CD14-positive monocyte (primary cell): Measurements from ENCODE around the gene GLI3. TPM values are rescaled to one million over a fixed set of nuclear protein-coding genes. Genes with fewer than 3 reads are reported as not detected.

Experiments
- DNase-seq, 3 donors: peaks; one replicate each; pipeline ENCODE4 v3.0.0-alpha.2; 2011 to 2022
- H2AFZ ChIP-seq: 2 replicates; pipeline ENCODE4 v1.6.0; 2012; ENCODE audit warnings: mild to moderate bottlenecking, low read depth, low read length, inconsistent platforms; ENCODE audit not compliant: insufficient read depth, poor library complexity, severe bottlenecking
- H3K27ac ChIP-seq, 2 donors: 1 replicate in 1 of 2; 2 replicates in 1 of 2; pipeline ENCODE4 v1.5.1; 2012 to 2013; ENCODE audit warnings: low read length in 2 of 2, control low read depth in 1 of 2, inconsistent platforms in 1 of 2, low read depth in 1 of 2, mild to moderate bottlenecking in 1 of 2
- H3K27me3 ChIP-seq, 2 donors: one replicate each; pipeline versions ENCODE4 v1.6.0 to v1.6.1; 2011 to 2013; ENCODE audit warnings: low read length in 2 of 2; ENCODE audit not compliant: control insufficient read depth in 2 of 2, insufficient read depth in 2 of 2
- H3K36me3 ChIP-seq, 2 donors: replicated peaks in 1 of 2; 1 replicate in 1 of 2; 2 replicates in 1 of 2; pipeline versions ENCODE4 v1.5.1 to v1.6.1; 2012 to 2013; ENCODE audit warnings: low read length in 2 of 2, control low read depth in 1 of 2, inconsistent platforms in 1 of 2, mild to moderate bottlenecking in 1 of 2; ENCODE audit not compliant: insufficient read depth in 2 of 2, control insufficient read depth in 1 of 2
- H3K4me1 ChIP-seq, 2 donors: 1 replicate in 1 of 2; 2 replicates in 1 of 2; pipeline versions ENCODE4 v1.5.1 to v1.6.1; 2012 to 2013; ENCODE audit warnings: low read length in 2 of 2, control low read depth in 1 of 2, inconsistent platforms in 1 of 2, mild to moderate bottlenecking in 1 of 2, moderate library complexity in 1 of 2; ENCODE audit not compliant: insufficient read depth in 2 of 2, control insufficient read depth in 1 of 2
- H3K4me2 ChIP-seq: replicated peaks from 2 replicates; pipeline ENCODE3; 2012; ENCODE audit warnings: low read length, moderate library complexity, mild to moderate bottlenecking; ENCODE audit not compliant: poor library complexity, severe bottlenecking; ENCODE audit errors: extremely low read depth
- H3K4me3 ChIP-seq, 3 experiments: fragments of 200-600 bp in 1 of 3; sonication (generic) in 1 of 3; replicated peaks in 1 of 3; 1 replicate in 2 of 3; 2 replicates in 1 of 3; pipeline ENCODE4 v1.5.1; 2011 to 2013; ENCODE audit warnings: low read length in 3 of 3, mild to moderate bottlenecking in 3 of 3, control low read depth in 2 of 3, low read depth in 2 of 3, inconsistent platforms in 1 of 3, moderate library complexity in 1 of 3
- H3K79me2 ChIP-seq: 2 replicates; pipeline ENCODE4 v1.6.0; 2012; ENCODE audit warnings: mild to moderate bottlenecking, control low read depth, inconsistent platforms, low read length, moderate library complexity; ENCODE audit not compliant: insufficient read depth
- H3K9ac ChIP-seq: 2 replicates; pipeline ENCODE4 v1.6.0; 2017; ENCODE audit warnings: low read length, mild to moderate bottlenecking; ENCODE audit not compliant: insufficient read depth, poor library complexity, severe bottlenecking
- H3K9me3 ChIP-seq, 2 donors: replicated peaks in 1 of 2; 1 replicate in 1 of 2; 2 replicates in 1 of 2; pipeline versions ENCODE4 v1.5.1 to v1.6.1; 2012 to 2013; ENCODE audit warnings: low read length in 2 of 2, control low read depth in 1 of 2; ENCODE audit not compliant: control insufficient read depth in 1 of 2, insufficient read depth in 1 of 2
- H4K20me1 ChIP-seq: 2 replicates; pipeline ENCODE4 v1.6.0; 2012; ENCODE audit warnings: mild to moderate bottlenecking, low read length, control low read depth, moderate library complexity; ENCODE audit not compliant: insufficient read depth
- H3K27ac Mint-ChIP-seq, 7 donors: one replicate each; pipeline ENCODE4 v1.8.0; 2020; ENCODE audit warnings: mild to moderate bottlenecking in 7 of 7, mixed read lengths in 7 of 7, moderate library complexity in 6 of 7, inconsistent platforms in 2 of 7
- H3K27me3 Mint-ChIP-seq, 3 donors: one replicate each; pipeline ENCODE4 v1.8.0; 2021 to 2022; ENCODE audit warnings: low read depth in 3 of 3, mild to moderate bottlenecking in 3 of 3, mixed read lengths in 3 of 3, moderate library complexity in 3 of 3, inconsistent platforms in 1 of 3
- H3K36me3 Mint-ChIP-seq, 2 donors: one replicate each; pipeline ENCODE4 v1.8.0; 2020; ENCODE audit warnings: mixed read lengths in 2 of 2, inconsistent platforms in 1 of 2, mild to moderate bottlenecking in 1 of 2
- H3K4me1 Mint-ChIP-seq: one replicate; pipeline ENCODE4 v1.8.0; 2020; ENCODE audit warnings: mild to moderate bottlenecking, mixed read lengths
- H3K4me3 Mint-ChIP-seq, 2 donors: one replicate each; pipeline ENCODE4 v1.8.0; 2020; ENCODE audit warnings: mild to moderate bottlenecking in 2 of 2, mixed read lengths in 2 of 2, moderate library complexity in 1 of 2
- H3K9me3 Mint-ChIP-seq, 7 donors: one replicate each; pipeline ENCODE4 v1.8.0; 2020 to 2022; ENCODE audit warnings: mixed read lengths in 7 of 7, mild to moderate bottlenecking in 6 of 7, moderate library complexity in 6 of 7, inconsistent platforms in 2 of 7
- CTCF ChIP-seq: fragments of 200-600 bp; IDR thresholded peaks from one replicate; pipeline ENCODE4 v1.8.0; 2022; ENCODE audit warnings: antibody characterized with exemption, mild to moderate bottlenecking
- WGBS: methylation state at CpG from one replicate; pipeline ENCODE4 v1.1.5; 2013; ENCODE audit warnings: missing lambda C conversion rate; ENCODE audit not compliant: insufficient coverage; 5-methylcytosine and 5-hydroxymethylcytosine counted together
- intact Hi-C, 2 donors: fragments of 100-400 bp; cut with micrococcal nuclease; formaldehyde crosslinking; loops; one replicate each; pipeline versions ENCODE4 v1.15.0 to v1.15.1; 2023
- polyA plus RNA-seq, 3 donors: library from polyadenylated mRNA; depleted of rRNA in 1 of 3; unstranded in 2 of 3; stranded (reverse) in 1 of 3; fragments of 300-500 nt in 2 of 3; fragments of >200 nt in 1 of 3; fragmentation: Illumina TruSeq in 2 of 3; gene quantifications; 1 replicate in 2 of 3; 2 replicates in 1 of 3; pipeline ENCODE4 v1.2.3, GENCODE V29; 2012 to 2021

GLI3 gene
- polyA plus RNA-seq, 3 donors = not detected

- no peaks in the 10 kb centered on the region for H3K4me1 Mint-ChIP-seq
- Histone ChIP-seq H3K4me1 (no peaks in the 10 kb centered on the region), H3K4me2 (no peak overlapping the region), H3K9me3 (no peaks in the 10 kb centered on the region), H3K27ac (no peak overlapping the region), H3K9ac (no peak overlapping the region), H3K79me2 (no peaks in the 10 kb centered on the region), H4K20me1 (no peaks in the 10 kb centered on the region), H3K27me3 (peaks cover 0 to 2% of the 10 kb centered on the region in 2 donors), H3K4me3 (no peak overlapping the region), H2AFZ (no peak overlapping the region), H3K36me3 (no peaks in the 10 kb centered on the region)
- no peak overlapping the region for H3K4me3 Mint-ChIP-seq
- H3K27ac Mint-ChIP-seq = no peak overlapping the region
- no peaks in the 10 kb centered on the region for H3K36me3 Mint-ChIP-seq
- DNase-seq = no peak
- H3K27me3 Mint-ChIP-seq = peaks cover 0 to 1% (median 0%) of the 10 kb centered on the region in 3 donors
- no peak for TF ChIP-seq CTCF
- H3K9me3 Mint-ChIP-seq = no peaks in the 10 kb centered on the region
- intact Hi-C loops = no loop called here
These were observed 203.5 kb downstream of the GLI3 start for GRCh38 chr7:42033480-42033879.

GRCh38 chr7:42029405-42029804, 207.6 kb downstream of the GLI3 start:
- 50% methylated on average over 2 of the region's 6 CpGs for WGBS
- H3K27ac ChIP-seq = no peak overlapping the region
- no peaks in the 10 kb centered on the region for H4K20me1 ChIP-seq
- H3K36me3 ChIP-seq = no peaks in the 10 kb centered on the region
- no peak overlapping the region for H3K4me2 ChIP-seq
- H3K27me3 Mint-ChIP-seq = peaks cover 0 to 1% (median 0%) of the 10 kb centered on the region in 3 donors
- no peak overlapping the region for H3K4me3 Mint-ChIP-seq
- H3K9me3 ChIP-seq = no peaks in the 10 kb centered on the region
- H3K79me2 ChIP-seq = no peaks in the 10 kb centered on the region
- no peak overlapping the region for H3K4me3 ChIP-seq
- no peak overlapping the region for H3K9ac ChIP-seq
- no peaks in the 10 kb centered on the region for H3K9me3 Mint-ChIP-seq
- no peak overlapping the region for H3K27ac Mint-ChIP-seq
- intact Hi-C loops = no loop called here
- H3K4me1 Mint-ChIP-seq = no peaks in the 10 kb centered on the region
- no peaks in the 10 kb centered on the region for H3K36me3 Mint-ChIP-seq
- no peak overlapping the region for H2AFZ ChIP-seq
- TF ChIP-seq CTCF = no peak
- no peaks in the 10 kb centered on the region for H3K4me1 ChIP-seq
- no peak for DNase-seq
- H3K27me3 ChIP-seq = no peaks in the 10 kb centered on the region
